Regular cardiac myocyte (primary cell): ENCODE results near the gene CLN3. TPM values are rescaled to one million over a fixed set of nuclear protein-coding genes. Genes with fewer than 3 reads are reported as not detected.

ENCODE experiments used
- total RNA-seq: library from RNA; depleted of rRNA; stranded (reverse); fragments of >200 nt; gene quantifications from 2 replicates; pipeline ENCODE4 v1.2.3, GENCODE V29; 2014

The CLN3 gene
- total RNA-seq: 9.2 and 9.6 TPM in 2 replicates

DNA sequence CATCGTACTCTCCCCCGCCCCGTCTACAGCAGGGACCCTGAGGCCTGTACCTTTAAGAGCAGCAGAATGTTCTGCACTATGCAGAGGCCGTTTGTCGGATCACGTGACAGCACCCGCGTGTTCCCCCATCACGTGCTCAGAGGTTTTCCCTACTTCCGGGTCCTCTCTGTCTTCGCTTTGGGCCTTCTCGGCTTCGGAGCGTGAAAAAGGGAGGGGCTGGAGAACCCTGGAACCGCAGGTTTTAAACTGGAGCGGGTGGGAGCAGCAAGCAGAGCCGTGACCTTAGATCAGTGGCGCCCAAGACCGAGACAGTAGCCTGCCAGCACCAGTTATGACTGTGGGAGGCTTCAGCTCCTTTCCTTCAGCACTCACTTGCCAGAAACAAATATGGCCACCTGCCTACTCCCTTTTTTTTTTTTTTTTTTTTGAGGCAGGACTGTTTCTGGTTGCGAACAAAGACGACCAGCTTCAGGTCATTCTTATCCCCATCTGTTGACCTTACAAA lies at the start of gene CLN3:
Gene CLN3 (minus strand): TSS at position 105 of the 505 bp plus-strand sequence. CDS start 315 bp downstream, outside the sequence.

DNA sequence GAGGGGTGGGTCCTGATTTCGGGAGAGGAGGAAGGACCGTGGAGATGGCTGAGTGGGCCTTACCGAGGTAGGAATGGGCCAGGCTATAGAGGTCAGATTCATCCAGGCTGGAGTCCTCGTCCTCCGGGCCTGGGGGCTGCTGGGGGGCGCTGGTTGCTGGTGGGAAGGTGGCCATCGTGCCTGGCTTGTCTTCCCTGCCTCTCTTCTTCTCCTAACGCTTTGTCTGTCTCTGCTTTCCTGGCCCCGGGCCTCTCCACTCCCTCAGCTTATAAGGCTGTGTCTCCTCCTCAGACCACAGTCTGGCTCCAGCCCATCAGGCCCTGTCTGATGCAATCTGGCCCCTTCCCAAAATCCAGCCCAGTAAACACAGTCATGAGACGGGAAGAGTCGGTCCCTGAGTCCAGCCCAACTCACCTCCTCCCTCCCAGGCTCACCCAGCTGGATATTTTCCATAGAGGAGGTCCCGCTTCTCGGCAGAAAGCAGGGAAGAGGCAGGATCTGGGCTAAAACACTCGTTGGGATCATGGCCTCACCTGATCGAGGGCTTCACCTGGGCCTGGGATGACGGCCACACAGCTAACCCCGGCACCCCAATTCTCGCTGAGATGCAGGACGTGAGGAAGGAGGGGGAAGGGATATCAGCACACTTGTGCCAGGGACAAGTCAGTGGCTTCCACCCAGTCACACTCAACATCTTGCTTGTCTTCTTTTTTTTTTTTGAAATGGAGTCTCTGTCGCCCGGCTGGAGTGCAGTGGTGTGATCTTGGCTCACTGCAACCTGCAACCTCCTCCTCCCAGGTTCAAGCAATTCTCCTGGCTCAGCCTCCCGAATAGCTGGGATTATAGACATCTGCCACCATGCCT lies 47.1 kb upstream of the CLN3 start, which contains the start of gene NUPR1:
Gene NUPR1 (minus strand): TSS at position 242 of the 864 bp plus-strand sequence. CDS start 67 bp downstream, at position 175.

DNA sequence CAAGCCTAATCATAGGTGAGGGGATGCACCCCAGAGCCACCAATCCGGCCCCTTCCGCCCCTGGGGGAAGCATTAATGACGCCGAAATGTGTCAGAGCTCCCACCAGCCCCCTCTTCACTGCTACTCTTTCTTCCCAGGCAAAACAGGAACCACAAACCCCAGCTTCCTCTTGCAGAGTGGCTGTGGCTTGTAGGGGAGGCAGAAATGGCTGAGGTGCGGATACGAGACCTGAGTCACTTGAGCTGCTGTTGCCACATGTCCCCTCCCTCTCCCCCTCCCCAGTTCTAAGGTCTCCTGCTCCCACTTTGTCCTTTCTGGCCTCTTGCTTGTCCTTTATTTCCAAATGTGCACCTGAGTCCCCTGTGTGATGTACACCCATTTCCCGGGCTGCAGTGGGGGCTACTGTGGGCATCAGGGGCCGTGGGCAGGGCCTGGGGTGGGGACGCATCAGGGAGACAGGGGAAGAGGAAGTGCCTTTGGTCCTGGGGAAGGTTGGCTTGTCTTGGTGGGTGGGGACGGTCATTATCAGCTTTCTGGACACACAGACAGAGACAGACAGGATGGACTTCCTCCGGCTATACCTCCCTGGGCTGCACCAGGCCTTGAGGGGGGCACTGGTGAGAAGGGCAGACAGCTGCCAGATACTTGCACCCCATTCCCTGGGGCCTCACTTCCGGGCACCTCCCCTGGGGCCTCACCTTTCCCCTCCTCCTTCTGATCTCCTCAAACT lies 2.4 kb upstream of the CLN3 start, which contains the start of gene APOBR:
Gene APOBR (plus strand): TSS at position 523 of the 731 bp plus-strand sequence. CDS start 39 bp downstream, at position 562.

Other genes starting within 250 kb of the CLN3 start
- gene SBK1, start 199.5 kb downstream of the CLN3 start, total RNA-seq: not detected in 2 replicates
- under 0.01 TPM in 1 of 2 replicates, not detected in the other for gene NPIPB6, start 128.6 kb downstream of the CLN3 start, total RNA-seq
- gene EIF3CL, start 88.2 kb downstream of the CLN3 start, total RNA-seq: 56.4 and 87.0 TPM in 2 replicates
- not detected in 2 replicates for gene NPIPB7, start 19.7 kb downstream of the CLN3 start, total RNA-seq
- gene APOBR, start 2.6 kb upstream of the CLN3 start, total RNA-seq: not detected in 2 replicates
- gene IL27, start 14.8 kb upstream of the CLN3 start, total RNA-seq: not detected in 2 replicates
- gene NUPR1, start 46.9 kb upstream of the CLN3 start, total RNA-seq: 4.6 and 7.9 TPM in 2 replicates
- gene SGF29, start 61.8 kb upstream of the CLN3 start, total RNA-seq: 6.2 and 7.1 TPM in 2 replicates
- 0.19 and 0.56 TPM in 2 replicates for gene SULT1A2, start 105.0 kb upstream of the CLN3 start, total RNA-seq
- 6.1 and 9.6 TPM in 2 replicates for gene SULT1A1, start 118.0 kb upstream of the CLN3 start, total RNA-seq
- gene NPIPB8, start 146.0 kb upstream of the CLN3 start, total RNA-seq: under 0.01 and 0.19 TPM in 2 replicates
- gene EIF3C, start 219.4 kb upstream of the CLN3 start, total RNA-seq: 65.1 and 158 TPM in 2 replicates